ENCODE results near the gene GPLD1. TPM values are rescaled to one million over a fixed set of nuclear protein-coding genes. Genes with fewer than 3 reads are reported as not detected.

The GPLD1 gene
- total RNA-seq, result 10 to 100 TPM in 2 of 4 donors, 1 to 10 TPM in 2; 5.9 to 18.1 (median 13.0) TPM

GRCh38 chr6:24489470-24489869, at the start of gene GPLD1:
Gene GPLD1 (minus strand): TSS chr6:24489578. CDS start chr6:24489511, 67 bp downstream.
- TF ChIP-seq, protein P1, sequence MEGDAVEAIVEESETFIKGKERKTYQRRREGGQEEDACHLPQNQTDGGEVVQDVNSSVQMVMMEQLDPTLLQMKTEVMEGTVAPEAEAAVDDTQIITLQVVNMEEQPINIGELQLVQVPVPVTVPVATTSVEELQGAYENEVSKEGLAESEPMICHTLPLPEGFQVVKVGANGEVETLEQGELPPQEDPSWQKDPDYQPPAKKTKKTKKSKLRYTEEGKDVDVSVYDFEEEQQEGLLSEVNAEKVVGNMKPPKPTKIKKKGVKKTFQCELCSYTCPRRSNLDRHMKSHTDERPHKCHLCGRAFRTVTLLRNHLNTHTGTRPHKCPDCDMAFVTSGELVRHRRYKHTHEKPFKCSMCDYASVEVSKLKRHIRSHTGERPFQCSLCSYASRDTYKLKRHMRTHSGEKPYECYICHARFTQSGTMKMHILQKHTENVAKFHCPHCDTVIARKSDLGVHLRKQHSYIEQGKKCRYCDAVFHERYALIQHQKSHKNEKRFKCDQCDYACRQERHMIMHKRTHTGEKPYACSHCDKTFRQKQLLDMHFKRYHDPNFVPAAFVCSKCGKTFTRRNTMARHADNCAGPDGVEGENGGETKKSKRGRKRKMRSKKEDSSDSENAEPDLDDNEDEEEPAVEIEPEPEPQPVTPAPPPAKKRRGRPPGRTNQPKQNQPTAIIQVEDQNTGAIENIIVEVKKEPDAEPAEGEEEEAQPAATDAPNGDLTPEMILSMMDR (IDR thresholded peaks at IDR 0.05; ENCODE audit: low read depth), result no peak

GRCh38 chr6:24537771-24538385, 48.5 kb upstream of the GPLD1 start:
- TF ChIP-seq, protein P1 (IDR thresholded peaks at IDR 0.05; ENCODE audit: low read depth), result no peak

DNA sequence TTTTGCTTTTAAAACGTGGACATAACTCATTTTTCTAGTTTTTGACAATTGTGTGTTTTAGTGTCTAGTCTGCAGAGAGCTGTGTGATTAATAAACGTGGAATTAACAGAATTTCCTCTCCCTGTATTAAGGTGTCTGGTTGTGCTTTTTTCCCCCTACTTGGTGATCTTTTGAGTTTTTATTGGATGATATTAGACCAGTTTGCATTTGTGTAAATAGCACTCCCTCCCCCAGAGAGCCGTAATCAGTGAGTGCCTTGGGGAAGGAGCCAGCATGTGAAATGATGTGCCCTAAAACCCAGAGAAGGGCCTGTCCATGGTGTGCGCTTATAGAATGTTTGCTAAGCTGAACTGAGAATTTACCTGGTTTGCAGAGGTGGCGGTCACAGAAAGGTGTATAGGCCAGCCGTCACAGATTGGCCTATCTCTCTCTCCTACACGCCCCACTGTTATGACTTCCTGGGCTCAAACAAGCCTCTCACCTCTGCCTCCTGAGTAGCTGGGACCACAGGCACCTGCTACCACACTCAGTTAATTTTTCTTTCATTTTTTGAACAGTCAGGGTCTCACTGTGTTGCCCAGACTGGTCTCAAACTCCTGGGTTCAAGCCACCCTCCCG, 47.8 kb upstream of the GPLD1 start:
- TF ChIP-seq, protein P1 (IDR thresholded peaks at IDR 0.05; ENCODE audit: low read depth), result no peak

DNA sequence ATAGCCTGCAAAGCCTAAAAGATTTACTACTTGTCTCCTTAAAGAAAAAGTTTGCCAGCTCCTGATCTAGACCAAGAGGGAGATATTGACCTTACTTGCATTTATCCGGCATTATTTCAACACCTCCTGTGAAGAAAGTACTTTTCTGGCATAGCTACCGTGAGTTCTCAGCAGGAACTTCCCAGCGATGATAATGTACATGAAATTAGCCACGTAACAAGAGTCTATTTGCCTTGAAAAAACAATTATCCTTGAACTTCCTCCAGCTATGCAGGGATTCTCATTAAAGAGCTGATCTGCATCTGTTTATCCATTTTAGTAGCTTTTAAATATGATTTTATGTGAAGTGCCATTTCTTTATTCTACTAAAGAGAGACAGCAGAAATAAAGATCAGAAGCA, 47.1 kb upstream of the GPLD1 start:
- TF ChIP-seq, protein P1 (IDR thresholded peaks at IDR 0.05; ENCODE audit: low read depth), result no peak

GRCh38 chr6:24535210-24535609, 45.8 kb upstream of the GPLD1 start:
- TF ChIP-seq, protein P1 (IDR thresholded peaks at IDR 0.05; ENCODE audit: low read depth), result no peak

DNA sequence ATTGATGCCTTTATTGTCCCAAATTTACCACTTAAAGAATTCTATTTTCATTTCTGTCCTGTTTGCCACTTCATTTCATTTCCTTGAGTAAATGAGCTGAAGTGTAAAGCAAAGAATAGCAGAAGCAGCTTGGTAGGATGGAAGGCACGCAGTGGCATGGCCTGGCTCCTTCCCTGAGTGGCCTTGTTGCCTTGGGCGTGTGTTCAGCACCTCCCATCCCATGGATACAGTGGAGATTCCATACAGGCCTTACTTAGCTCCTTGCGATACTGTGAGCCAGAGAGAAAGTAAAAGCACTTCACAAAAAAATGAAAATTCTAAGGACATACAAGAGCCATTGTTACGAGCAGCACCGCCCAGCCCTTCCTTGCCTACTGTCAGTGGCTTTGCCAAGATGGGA, 45.0 kb upstream of the GPLD1 start:
- TF ChIP-seq, protein P1 (IDR thresholded peaks at IDR 0.05; ENCODE audit: low read depth), result no peak

DNA sequence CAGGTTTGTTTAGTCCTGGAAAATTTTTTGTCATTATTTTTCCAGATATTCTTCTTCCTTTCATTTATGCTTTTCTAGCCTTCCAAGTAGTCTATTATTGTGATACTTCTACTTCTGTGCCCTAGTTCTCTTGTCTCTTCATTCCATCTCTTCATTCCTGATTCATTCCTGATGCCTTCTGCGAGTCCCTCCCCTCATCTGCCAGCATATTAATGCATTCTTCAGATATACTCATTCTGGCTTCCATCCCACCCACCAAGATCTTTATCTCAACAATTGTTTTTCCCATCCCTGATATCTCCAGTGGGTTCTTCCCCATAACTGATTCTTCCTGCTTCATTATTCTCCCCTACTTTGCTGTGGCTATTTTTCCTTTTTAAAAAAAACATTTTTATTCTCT, 40.6 kb upstream of the GPLD1 start:
- TF ChIP-seq, protein P1 (IDR thresholded peaks at IDR 0.05; ENCODE audit: low read depth), result no peak
